HG03558 (cell line): ENCODE results near the gene SNRPA.
"Not testable (repeated sequence)": the region's sequence is repeated elsewhere in the genome, so short reads cannot be mapped to it uniquely, and the experiment has no call there.

ENCODE experiments used
- ATAC-seq: cut with Tn5 transposase; IDR thresholded peaks from one replicate; pipeline ENCODE4 v1.9.1; 2021; ENCODE audit warnings: moderate number of reproducible peaks; ENCODE audit not compliant: unreplicated experiment; ENCODE audit errors: extremely low read depth

SNRPA gene

DNA sequence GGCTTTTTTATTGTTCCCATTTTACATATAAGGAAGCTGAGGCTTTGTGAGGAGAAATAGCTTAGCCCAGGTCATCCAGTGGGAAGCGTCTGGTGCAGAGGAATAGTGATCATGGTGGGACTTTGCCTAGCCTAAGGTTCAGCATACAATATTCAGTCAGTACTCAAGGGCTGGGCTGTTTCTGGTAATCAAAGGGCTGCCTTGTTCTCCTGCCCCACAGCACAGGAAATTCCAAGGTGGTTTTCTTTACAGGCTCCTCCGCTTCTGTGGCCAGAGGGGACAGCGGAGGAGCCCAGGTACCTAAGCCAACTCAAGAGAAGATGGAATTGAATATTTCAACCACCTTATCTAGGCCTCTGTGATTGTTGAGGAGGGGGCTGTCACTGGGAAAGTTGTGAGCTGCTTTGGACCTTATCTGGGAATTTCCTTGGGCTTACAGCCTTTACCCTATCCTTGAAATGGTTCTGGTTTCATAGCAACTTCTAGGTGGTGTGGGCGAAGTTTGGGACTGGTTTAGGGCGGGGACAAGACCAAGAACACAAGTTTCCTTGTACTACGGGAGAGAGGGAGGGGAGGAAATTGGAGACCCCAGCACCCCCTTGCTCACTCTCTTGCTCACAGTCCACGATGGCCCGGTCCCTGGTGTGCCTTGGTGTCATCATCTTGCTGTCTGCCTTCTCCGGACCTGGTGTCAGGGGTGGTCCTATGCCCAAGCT is 24.1 kb downstream of the SNRPA start, which contains the start of gene MIA:
Gene MIA, plus strand, starts transcription at position 606 of the 716 bp plus-strand sequence. Its CDS starts 22 bp downstream, at position 628.
- no peak for ATAC-seq

DNA sequence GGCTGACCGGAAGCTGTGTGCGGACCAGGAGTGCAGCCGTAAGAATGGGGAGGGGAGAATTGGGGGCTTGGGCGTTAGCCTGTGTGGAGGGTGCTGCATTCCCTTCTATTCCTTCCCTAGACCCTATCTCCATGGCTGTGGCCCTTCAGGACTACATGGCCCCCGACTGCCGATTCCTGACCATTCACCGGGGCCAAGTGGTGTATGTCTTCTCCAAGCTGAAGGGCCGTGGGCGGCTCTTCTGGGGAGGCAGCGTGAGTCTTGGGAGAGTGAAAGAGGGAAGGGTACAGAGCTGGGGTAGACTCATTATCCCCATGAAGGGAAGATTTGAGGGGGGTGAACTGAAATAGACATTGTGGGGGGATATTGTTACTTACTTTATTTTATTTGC is 24.6 kb downstream of the SNRPA start:
- no peak for ATAC-seq

GRCh38 chr19:40776364-40776763 is 25.4 kb downstream of the SNRPA start:
- ATAC-seq: no peak

DNA sequence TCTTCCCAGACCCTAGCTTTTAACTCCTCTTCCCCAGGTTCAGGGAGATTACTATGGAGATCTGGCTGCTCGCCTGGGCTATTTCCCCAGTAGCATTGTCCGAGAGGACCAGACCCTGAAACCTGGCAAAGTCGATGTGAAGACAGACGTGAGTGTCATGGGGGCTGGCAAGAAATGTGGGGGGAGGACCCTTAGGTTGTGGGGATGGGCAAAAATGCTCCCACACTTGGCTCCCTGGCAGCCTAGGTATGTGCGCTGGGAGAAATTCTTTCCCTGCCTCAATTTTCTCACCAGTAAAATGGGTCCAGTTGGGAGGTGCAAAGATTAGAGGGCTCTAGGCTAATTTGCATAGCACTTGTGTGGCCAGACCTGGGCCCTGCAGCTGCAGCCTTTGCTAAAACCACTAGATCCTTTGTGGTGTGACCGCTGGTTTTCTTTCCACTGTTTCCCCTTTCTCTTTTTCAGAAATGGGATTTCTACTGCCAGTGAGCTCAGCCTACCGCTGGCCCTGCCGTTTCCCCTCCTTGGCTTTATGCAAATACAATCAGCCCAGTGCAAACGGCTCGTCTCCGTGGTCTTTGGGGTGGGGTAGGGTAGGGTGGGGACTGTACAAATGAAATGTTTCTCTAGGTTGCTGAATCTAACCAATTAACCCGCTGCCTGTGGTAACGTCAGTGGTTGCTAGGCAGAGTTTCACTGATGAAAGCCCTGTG is 26.1 kb downstream of the SNRPA start:
- peak; percentile 38 for ATAC-seq

DNA sequence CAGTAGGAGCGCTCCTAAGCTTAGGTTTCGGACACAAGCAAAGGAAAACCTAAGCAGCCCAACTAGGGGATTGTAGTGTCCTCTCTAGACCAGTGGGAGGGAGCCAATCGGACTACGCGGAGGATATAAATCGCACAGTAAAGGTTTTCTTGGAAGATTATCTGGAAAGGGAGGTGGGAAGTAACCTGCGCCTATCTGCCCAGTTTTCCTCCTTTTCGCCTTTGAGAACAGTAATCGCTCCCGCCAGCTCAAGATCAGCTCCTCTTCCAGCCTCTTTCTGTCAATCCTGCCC is 26.6 kb downstream of the SNRPA start:
- ATAC-seq: no peak

DNA sequence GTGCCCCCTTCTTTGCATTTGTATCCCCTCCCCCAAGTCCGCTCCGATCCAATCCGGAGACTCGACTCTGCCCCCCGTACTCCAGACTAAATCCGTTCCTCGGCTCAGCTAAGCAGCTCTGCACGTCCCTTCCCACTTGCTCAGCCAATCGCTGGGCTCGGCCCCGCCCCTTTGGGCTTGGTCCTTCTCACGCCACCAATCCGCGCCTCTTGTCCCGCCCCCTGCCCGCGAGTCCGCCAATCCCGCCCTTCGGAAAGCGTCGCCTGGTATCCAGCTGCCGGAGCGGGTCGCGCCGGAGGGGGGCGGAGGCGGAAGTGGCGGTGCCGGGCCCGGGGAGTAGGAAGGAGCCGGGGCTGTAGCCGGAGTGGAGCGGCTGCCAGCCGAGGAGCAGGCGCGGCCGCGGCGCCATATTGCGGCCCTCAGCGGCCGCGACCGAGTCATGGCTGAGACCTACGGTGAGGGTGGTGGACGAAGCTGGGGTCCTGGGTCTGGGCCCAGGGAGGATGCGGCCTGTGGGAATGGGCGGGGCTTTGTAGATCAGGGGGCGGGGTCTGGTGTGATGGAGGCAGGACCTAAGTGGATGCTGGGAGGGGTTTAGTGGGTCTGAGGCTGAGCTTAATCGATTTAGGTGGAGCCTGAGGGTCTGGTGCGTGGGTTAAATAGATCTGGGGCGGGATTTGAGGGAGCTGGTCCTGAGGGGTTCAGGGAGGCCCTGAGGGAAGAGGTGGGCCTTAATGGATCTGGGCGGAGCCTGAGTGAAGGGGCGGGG is 27.1 kb downstream of the SNRPA start, which contains the start of gene RAB4B:
Gene RAB4B, plus strand, starts transcription at position 311 of the 769 bp plus-strand sequence. Its CDS starts 129 bp downstream, at position 440.
- peak; percentile 28 for ATAC-seq

GRCh38 chr19:40778706-40779284 is 27.8 kb downstream of the SNRPA start:
- ATAC-seq: no peak

DNA sequence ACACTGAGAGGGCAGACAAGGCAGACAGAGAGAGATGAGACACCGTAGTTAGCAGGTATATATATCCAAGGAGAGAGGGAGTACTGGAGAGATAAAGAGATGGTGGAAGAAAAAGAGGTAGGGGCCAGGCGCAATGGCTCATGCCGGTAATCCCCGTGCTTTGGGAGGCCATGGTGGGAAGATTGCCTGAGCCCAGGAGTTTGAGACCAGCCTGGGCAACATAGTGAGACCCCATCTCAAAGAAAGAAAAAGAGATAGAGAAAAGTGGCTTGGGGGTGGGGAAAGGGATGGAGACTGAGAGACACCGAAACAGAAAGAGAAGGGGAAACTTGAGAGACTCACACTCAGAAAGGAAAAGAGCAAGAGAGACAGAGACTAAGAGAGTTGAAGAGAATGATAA is 29.6 kb downstream of the SNRPA start:
- no peak for ATAC-seq

DNA sequence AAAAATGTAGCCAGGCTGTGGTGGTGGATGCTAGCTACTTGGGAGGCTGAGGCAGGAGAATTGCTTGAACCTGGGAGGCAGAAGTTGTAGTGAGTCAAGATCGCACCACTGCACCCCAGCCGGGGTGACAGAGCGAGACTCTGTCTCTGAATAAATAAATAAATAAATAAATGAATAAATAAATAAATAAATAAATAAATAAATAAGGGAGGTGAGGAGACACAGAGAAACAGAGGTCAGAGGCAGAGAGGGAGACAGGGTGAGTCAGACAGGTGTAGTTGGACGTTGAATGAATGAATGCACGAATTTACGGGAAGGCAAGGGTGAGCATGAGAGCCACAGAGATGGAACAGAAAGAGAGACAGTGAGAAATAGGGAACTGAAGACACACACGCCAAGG is 30.1 kb downstream of the SNRPA start:
- no peak for ATAC-seq

DNA sequence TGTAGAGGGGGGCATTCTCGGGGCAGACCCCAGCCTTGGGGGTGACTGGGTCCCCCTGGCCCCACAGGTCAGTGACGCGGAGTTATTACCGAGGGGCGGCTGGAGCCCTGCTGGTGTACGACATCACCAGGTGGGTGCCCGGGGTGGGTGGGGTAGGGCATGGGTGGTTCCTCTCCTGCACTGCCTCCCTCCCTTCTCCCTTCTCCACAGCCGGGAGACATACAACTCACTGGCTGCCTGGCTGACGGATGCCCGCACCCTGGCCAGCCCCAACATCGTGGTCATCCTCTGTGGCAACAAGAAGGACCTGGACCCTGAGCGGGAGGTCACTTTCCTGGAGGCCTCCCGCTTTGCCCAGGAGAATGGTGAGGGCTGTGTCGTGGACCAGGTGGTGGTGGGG is 32.7 kb downstream of the SNRPA start:
- no peak for ATAC-seq

DNA sequence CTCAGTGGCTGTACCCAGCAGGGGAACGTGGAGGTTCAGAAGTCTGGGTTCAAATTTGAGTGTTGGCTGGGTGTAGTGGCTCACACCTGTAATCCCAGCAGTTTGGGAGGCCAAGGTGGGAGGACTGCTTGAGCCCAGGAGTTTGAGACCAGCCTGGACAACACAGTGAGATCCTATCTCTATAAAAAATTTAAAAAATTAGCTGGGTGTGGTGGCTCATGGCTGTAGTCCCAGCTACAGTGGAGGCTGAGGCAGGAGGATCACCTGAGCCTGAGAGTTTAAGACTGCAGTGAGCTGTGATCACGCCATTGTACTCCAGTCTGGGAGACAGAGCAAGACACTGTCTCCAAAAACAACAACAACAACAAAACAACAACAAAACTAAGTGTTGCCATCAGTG is 33.1 kb downstream of the SNRPA start:
- not testable (repeated sequence) for ATAC-seq

DNA sequence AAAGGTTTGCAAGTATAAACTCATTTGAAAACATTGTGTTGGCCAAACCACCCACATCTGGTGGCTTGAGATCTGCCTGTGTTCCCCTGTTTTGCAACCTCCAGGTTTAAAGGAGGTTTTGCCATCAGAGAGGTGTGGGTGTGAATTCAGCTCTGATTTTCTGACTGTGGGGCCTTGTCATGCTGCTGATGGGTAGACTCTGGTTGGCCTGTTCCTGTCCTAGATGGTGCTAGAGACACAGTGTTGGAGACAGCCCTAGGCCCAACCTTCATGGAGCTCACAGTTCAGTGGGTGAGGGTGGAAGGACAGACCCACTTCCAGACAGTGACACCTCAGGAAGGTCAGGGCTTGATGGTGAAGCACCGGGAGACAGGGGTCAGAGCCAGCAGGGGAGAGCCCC is 34.5 kb downstream of the SNRPA start:
- no peak for ATAC-seq

DNA sequence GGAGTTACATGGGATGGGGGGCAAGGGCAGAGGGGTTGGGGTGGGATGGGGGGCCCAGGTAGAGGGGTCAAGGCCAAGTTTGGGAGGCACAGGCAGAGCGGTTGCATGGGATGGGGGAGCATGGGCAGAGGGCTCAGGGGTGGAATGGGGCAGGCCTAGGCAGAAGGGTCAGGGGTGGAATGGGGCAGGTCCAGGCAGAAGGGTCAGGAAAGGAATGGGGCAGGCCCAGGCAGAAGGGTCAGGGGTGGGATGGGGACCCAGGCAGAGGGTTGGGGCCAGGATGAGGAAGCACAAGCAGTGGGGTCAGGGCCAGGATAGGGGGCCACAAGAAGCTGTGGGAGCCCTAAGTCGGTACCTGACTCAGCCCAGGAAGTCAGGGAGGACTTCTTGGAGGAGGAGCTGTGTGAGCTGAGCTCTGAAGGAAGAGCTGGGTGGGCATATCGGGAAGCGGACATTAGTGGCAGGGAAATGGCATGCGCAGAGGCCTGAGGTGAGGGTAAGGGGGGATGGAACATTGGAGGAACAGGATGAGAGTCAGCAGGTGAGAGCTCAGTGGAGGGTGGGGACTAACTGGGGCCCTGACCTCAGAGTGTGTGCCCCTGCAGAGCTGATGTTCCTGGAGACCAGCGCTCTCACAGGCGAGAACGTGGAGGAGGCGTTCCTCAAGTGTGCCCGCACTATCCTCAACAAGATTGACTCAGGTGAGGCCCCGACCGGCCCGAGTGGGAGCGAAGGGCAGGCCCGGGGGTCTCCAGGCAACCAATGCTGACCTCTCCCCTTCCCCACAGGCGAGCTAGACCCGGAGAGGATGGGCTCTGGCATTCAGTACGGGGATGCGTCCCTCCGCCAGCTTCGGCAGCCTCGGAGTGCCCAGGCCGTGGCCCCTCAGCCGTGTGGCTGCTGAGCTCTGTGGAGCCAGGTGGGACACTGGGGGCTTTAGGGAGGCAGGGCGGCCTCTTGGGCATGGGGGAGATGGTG is 35.3 kb downstream of the SNRPA start:
- no peak for ATAC-seq

DNA sequence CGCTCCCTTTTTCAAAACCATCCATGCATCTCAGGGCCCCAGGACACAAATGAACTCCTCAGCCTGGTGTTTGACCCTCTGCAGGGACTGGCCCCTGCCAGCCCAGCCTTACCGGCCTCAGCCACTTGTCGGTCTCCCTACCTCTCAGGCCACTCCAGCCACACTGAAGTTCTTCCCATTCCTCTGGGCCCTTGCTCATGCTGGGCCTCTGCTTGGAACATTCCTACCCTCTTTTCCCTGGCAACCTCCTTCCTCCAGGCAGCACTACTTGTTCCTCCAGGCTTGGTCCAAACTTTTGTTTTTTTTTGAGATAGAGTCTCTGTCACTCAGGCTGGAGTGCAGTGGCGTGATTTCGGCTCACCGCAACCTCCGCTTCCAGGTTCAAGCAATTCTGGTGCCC is 40.3 kb downstream of the SNRPA start:
- ATAC-seq: no peak

GRCh38 chr19:40791996-40792395 is 41.0 kb downstream of the SNRPA start:
- ATAC-seq: no peak

DNA sequence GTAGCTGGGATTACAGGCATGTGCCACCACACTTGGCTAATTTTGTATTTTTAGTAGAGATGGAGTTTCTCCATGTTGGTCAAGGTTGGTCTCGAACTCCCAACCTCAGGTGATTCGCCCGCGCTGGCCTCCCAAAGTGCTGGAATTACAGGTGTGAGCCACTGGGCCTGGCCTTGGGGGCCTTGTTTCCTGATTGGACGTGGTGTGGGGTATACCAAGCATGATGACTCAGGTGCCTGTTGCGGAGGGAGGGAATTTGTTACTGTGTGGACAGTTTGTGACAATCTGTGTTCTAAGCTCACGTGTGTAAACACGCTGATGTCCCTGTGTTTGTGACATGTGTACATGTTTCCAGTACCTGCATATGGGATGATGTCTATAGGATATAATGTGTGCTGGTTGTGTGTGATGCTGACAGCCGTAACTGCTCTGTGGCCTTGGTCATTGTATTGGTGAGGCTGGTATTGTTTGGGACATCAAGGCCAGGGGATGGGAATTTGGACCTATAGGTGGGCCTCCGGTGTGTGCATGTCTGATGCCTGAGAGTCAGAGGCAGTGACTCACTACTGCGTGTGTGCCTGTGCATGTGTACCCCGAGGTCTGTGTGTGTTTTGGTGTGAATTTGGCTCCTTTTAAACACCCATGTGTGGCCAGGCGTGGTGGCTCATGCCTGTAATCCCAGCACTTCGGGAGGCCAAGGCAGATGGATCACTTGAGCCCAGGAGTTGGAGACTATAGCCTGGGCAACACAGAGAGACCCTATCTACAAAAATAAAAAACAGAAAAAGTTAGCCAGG is 46.4 kb downstream of the SNRPA start:
- no peak for ATAC-seq

- no peak for ATAC-seq
Observed at GRCh38 chr19:40797963-40798682, 47.1 kb downstream of the SNRPA start.
